ENCODE data around the gene MICAL2.

The MICAL2 gene

DNA sequence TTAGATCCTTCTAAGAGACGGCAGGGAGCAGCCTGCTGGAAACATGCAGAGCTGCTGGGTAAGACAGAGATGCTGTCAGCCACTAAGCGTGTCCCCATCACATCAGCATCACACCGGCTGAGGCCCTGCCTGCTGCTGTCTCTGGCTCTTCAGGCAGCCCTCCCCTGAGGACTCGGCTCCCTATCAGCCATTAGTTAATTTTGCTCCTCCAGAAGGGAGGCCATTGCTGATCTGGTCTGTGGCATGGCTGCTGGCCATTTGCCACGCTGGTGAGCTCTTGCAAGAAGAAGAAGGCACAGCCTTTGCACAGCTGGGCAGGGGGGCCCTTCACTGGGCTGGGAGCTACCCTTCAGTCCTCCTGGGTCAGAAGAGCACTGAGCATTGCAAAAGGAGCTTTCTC is 135.8 kb downstream of the MICAL2 start:
- no peak for DNase-seq (ENCODE audit: low read depth, low spot score)

- no peak for DNase-seq (ENCODE audit: low read depth, low spot score)
Measured at GRCh38 chr11:12246989-12247388, 136.6 kb downstream of the MICAL2 start.

GRCh38 chr11:12247543-12248254 is 137.3 kb downstream of the MICAL2 start:
- DNase-seq (ENCODE audit: low read depth, low spot score), result no peak

GRCh38 chr11:12248330-12248729 is 137.9 kb downstream of the MICAL2 start:
- no peak for DNase-seq (ENCODE audit: low read depth, low spot score)

DNA sequence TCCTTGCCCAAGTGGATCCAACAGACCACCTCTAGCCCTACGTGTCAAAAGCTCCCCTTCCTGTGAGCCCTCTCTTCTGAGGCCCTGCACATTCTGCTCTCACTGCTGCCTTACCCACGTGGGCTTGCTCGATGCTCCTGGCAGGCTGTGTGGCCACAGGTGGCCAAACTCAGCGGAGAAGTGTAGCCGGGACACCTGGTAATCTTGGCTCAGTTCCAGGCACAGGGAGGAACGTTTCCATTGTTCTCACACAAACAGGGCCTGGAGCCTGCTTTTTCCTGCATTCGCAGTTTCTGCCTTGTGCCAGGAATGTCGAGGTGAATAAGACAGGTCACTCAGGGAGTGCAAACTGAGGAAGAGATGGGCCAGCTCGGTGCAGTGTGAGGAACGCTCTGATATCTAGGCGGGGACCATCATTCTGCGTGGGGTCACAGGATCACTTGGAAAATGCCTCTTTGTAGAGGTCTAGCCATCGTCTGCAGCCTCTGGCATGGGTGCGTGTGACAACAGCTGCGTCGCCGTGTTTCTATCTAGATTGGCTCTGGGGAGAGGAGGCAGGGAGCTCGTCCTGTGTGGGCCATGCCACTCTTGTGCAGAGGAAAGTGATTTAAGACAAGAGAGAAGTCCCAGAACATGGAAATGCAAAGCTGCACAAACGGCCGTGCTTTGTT is 139.3 kb downstream of the MICAL2 start:
- no peak for DNase-seq (ENCODE audit: low read depth, low spot score)

- no peak for DNase-seq (ENCODE audit: low read depth, low spot score)
Measured at GRCh38 chr11:12251666-12252560, 141.5 kb downstream of the MICAL2 start.

GRCh38 chr11:12253843-12254281 is 143.5 kb downstream of the MICAL2 start:
- no peak for DNase-seq (ENCODE audit: low read depth, low spot score)

DNA sequence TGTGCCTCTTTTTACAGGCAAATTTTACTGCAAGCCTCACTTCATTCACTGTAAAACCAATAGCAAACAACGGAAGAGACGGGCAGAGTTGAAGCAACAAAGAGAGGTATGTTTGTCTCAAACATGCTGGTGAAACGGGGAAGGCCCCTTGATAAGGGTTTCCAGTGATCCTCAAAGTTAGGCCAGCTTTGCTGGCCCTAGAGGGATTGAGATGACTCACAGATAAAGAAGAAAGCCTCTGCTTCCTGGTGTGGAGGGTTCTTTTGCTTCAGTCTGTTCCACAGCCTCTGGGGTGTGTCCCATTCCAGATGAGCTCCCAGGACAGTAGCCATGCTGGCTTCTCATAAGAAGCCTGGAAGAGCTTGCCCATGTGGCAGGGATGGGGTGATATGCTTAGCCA is 148.1 kb downstream of the MICAL2 start:
- DNase-seq (ENCODE audit: low read depth, low spot score), result no peak

- no peak for DNase-seq (ENCODE audit: low read depth, low spot score)
Measured at GRCh38 chr11:12259956-12260355, 149.6 kb downstream of the MICAL2 start.

GRCh38 chr11:12260731-12261521 is 150.5 kb downstream of the MICAL2 start:
- no peak for DNase-seq (ENCODE audit: low read depth, low spot score)

GRCh38 chr11:12261551-12261950 is 151.2 kb downstream of the MICAL2 start:
- DNase-seq (ENCODE audit: low read depth, low spot score), result no peak

- no peak for DNase-seq (ENCODE audit: low read depth, low spot score)
Measured at GRCh38 chr11:12263141-12263693, 152.8 kb downstream of the MICAL2 start.

DNA sequence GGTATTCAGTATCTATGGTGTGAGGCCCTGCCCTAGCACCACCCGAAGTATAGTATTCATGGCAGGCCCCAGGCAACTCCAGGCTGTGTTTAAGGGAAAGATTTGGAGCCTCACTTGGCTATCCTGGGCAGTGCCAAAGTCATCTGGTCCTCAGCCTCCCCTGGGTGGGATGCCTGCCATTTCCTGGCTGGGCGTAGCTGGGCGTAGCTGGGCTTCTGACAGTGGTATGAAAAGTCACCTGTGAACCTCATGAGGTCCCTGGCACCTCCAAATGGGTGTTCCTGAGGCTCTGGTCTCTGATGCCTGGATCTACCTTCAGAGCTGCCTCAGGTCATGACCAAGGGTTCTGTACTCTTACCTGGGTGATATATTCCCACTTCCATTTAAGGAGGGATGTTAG is 154.0 kb downstream of the MICAL2 start:
- DNase-seq (ENCODE audit: low read depth, low spot score), result no peak

DNA sequence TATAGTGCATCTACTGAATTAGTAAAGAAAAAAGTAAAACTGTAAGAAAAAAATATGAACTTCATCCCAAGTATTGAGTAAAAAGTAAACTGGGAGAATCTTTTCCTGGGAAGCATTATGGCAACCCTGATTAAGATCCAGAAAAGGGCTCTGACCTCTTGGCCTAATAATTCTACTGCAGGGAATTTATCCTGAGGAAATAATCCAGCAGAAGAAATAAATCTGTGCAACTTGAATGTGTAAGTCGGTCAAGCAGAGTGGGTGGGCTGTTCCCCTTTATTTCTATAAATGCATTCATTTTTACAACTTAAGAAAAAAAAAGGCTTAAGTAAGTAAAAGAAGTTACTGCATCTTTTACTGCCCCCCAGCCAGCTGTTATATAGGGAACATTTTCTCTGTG is 155.7 kb downstream of the MICAL2 start:
- no peak for DNase-seq (ENCODE audit: low read depth, low spot score)

DNA sequence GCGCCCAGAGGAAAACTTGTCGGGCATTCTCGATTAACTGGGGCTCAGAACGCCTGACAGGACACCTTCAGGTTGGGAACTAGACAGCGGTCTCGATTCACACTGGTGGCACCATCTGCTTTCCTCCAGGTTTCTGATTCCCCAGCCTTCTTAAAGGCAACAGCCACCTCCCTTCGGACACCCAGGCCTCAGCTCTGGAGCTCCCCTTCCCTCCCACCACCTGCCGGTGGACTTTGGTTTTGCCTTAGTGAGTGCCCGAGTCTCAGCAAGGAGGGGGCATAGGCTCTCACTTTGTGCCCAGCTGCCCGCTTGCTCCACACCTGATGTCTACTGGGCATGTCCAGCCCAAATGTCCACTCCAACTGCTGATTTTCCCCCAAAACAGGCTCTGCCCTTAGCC is 156.6 kb downstream of the MICAL2 start:
- no peak for DNase-seq (ENCODE audit: low read depth, low spot score)

GRCh38 chr11:12267921-12268320 is 157.5 kb downstream of the MICAL2 start:
- no peak for DNase-seq (ENCODE audit: low read depth, low spot score)

DNA sequence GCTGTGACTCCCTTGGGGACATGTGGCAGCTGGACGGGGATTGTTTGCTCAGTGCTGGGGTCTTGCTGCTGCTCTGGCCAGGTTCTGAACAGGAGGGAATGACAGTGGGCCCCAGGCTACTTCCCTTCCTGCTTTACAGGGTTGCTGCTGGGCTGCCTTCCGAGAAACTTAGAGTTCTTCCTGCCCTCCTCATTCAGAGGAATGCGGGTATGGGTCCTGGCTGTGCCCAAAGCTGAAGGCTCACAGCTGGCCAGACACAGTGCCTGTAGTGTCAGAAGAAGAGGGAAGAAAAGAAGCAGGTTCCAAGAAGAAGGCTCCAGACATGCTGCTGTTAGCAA is 158.7 kb downstream of the MICAL2 start:
- no peak for DNase-seq (ENCODE audit: low read depth, low spot score)

DNA sequence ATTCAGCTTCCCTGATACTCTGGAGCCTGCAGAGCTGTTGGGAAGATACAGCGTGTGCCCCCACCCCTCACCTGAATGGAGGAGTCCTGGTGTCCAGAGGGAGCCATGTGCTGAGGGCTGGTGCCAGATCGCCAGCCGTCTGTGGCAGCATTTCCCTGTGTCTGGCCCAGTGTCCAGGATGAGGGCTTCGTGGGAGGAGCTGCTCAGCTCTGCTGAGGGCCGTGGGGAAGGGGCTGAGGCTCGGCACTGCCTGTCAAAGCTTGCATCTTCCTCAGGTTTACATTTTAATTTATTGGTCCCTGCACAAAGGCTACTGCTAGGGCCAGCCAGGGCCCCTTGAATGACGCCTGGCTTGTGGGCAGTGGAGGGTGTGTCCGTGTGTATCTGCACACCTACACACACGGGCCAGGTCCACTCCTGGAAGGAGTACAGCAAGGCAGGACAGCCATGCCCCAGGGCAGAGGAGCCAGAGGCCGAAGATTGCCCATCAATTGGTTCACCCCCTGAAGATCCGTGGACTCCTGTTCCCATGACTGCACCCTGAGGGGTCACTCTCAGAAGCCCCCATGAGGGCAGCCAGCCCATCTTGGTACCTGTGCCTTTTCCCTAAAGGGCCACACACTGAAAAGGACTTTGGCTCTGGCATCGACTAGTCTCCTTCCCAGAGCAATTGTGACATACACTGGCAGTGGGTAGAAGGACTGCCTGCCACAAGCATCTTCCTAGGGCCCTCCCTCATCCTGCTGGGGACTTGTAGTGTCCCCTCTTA is 159.2 kb downstream of the MICAL2 start:
- DNase-seq (ENCODE audit: low read depth, low spot score), result no peak

DNA sequence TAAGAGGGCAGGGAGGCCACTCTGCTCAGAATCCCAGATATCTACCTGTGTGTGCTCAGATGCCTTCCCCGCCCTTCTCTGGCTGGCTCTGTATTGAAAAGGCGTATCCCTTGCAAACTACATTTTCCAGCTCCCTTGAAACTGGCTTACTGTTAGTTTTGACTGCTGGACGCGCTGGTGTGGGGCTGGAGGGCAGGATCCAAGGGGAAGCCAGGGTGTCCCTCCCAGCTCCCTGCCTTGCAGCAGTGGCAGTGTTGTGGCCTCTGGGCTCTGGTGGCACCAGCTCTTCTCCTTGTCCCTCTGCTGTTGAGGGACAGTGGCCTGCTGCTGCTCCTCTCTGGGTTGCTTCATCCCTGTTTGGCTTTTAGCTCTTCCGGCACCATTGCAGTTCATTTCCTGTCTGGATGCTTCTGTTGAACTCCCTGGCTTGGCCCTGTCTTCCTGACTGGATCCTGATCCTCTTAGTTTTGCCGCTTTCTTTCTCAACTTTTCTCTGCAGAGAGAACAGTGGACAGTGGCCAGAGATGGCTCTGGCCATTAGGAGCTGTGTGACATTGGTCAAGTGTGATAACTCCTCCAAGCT is 159.9 kb downstream of the MICAL2 start:
- DNase-seq (ENCODE audit: low read depth, low spot score), result no peak

GRCh38 chr11:12270817-12271216 is 160.4 kb downstream of the MICAL2 start:
- no peak for DNase-seq (ENCODE audit: low read depth, low spot score)

Data from activated naive CD8-positive, alpha-beta T cell treated with anti-CD3 and anti-CD28 coated beads, Interleukin-2, amount 50 U/mL, for 16 hours (primary cell).